ENCODE data around the gene MAGEB1.

Gene MAGEB1

DNA sequence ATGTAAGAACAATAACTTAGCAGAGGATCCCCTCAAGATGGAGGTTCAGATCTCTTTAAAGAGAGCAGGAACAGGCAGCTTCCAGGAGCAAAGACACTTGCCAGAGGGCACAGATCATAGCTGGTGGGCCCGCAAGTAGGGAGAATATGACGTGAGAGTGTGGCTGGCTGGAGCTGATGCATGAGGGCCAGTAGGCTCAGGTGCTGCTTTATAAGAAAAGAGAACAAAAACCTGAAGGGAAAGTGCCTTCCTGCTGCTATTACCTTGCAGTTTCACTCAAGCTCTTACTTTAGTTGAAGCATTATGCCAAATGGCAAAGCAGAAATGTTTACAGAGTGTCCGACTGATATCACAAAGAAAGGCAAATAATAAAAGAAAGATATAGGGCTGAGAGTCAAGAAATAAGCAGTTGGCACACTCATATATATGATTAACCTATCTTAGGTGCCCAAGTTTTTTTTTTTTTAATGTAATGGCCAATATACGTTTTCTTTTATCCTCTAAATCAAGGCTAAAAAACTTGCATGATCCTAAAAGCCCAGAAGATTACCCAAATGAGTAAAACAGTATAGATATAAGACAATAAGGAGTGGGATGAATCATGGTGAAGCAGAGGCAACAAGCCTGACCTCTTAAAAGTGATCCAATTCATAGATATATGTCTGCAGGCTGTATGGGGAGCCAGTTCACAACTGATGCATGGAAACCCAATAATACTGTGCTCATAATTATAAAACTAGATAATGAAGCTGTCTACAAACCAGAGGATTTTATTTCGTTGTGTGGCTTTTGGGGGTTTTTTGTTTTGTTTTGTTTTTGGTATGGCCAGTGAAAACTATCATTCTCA lies 49.7 kb downstream of the MAGEB1 start:
- no peak for FAIRE-seq

DNA sequence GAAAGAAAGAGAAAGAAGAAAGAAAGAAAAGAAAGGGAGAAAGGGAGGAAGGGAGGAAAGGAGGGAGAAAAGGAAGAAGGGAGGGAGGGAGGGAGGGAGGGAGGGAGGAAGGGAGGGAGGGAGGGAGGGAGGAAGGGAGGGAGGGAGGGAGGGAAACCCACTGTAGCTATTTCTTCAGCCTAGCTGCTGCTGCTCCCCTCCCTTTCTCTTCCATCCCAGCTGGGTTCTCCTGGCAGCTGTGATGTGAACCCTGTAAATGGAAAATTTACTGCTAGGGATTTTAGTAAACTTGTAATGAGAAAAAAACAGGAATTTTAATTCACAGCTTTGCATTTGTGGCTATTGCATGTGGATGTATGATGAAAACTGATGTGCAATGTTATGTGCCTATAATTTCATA lies 54.3 kb downstream of the MAGEB1 start:
- FAIRE-seq, result no peak
